ACC112 (cell line): Measurements from ENCODE around the gene PCDHGA11.

ENCODE experiments used
- H2AFZ ChIP-seq: fragments of 200-600 bp; sonication (generic); one replicate; pipeline ENCODE4 v1.6.0; 2017; ENCODE audit warnings: antibody characterized with exemption, low read length; ENCODE audit not compliant: unreplicated experiment
- H3K27ac ChIP-seq: fragments of 200-600 bp; sonication (generic); 2 replicates; pipeline ENCODE4 v1.5.1; 2014; ENCODE audit warnings: low read depth, mild to moderate bottlenecking, antibody characterized with exemption, low read length, moderate library complexity
- H3K27me3 ChIP-seq: fragments of 200-600 bp; sonication (generic); 2 replicates; pipeline ENCODE4 v1.6.1; 2014; ENCODE audit warnings: mild to moderate bottlenecking, antibody characterized with exemption, low read length, moderate library complexity, mixed read lengths; ENCODE audit not compliant: insufficient read depth
- H3K36me3 ChIP-seq: fragments of 200-600 bp; sonication (generic); 2 replicates; pipeline ENCODE4 v1.6.1; 2016; ENCODE audit warnings: mild to moderate bottlenecking, antibody characterized with exemption, low read length, moderate library complexity, mixed read lengths; ENCODE audit not compliant: insufficient read depth
- H3K4me1 ChIP-seq: fragments of 200-600 bp; sonication (generic); one replicate; pipeline ENCODE4 v1.6.1; 2016; ENCODE audit warnings: low read length, mixed read lengths; ENCODE audit not compliant: insufficient read depth, unreplicated experiment, control insufficient read depth
- H3K4me3 ChIP-seq: fragments of 200-600 bp; sonication (generic); 2 replicates; pipeline ENCODE4 v1.5.1; 2014; ENCODE audit warnings: mild to moderate bottlenecking, low read depth, low read length
- H3K79me2 ChIP-seq: fragments of 200-600 bp; sonication (generic); one replicate; pipeline ENCODE4 v1.6.0; 2016; ENCODE audit warnings: low read length; ENCODE audit not compliant: control insufficient read depth, unreplicated experiment, insufficient read depth

The PCDHGA11 gene

DNA sequence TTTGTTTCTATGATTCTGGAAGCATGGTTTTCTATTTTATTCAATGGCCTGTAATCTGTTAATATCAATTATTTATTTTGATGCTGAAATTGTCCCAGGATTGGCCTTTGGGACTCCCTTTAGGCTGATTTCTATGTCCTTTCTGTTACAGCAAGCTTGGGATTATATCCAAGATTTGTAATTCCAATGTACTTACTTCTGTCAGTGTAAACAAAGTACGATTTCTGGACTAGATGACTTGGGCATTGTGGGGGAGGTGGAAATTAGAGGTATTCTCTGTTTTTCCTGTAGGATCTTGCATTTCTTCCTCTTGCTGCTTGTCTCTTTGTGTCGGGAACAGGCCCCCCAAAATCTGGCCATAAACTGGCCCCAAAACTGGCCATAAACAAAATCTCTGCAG, 13.2 kb downstream of the PCDHGA11 start:
- no peak overlapping the region for H3K4me3 ChIP-seq
- no peaks in the 10 kb centered on the region for H3K79me2 ChIP-seq
- no peaks in the 10 kb centered on the region for H3K4me1 ChIP-seq

DNA sequence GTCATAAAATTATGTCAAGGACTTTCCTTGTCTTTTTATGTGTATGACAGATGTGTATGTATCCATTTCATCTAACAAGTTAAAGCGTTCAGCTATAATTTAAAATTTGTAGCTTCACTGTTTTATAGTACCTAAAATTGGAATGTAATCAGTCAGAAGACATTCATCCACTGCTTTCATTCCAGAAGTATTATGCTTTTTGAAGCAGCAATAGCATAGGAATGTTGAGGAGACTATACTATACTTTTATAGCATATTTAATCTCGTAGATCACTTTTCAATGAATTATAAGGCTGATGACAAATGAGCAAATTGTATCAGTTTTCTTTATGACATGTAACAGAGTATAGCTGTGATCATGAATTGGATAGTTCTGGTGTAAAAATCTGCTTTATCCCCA, 16.4 kb downstream of the PCDHGA11 start:
- Histone ChIP-seq H3K4me3 (no peak overlapping the region), H3K27ac (no peak overlapping the region), H3K4me1 (no peaks in the 10 kb centered on the region), H3K27me3 (no peaks in the 10 kb centered on the region; the same call in 1 of the 2 replicates), H2AFZ (no peak overlapping the region), H3K36me3 (no peaks in the 10 kb centered on the region), H3K79me2 (no peaks in the 10 kb centered on the region)

More for the DNA sequence above, 13.2 kb downstream of the PCDHGA11 start:
- H3K36me3 ChIP-seq = no peaks in the 10 kb centered on the region
- no peak overlapping the region for H3K27ac ChIP-seq
- no peak overlapping the region for H2AFZ ChIP-seq
- peaks cover 10% of the 10 kb centered on the region; the same call in 1 of the 2 replicates for H3K27me3 ChIP-seq

GRCh38 chr5:141439411-141440141, 18.7 kb downstream of the PCDHGA11 start:
- H3K4me1 ChIP-seq = no peaks in the 10 kb centered on the region
- H3K4me3 ChIP-seq = no peak overlapping the region
- no peak overlapping the region for H3K27ac ChIP-seq
- H3K36me3 ChIP-seq = no peaks in the 10 kb centered on the region
- H3K27me3 ChIP-seq = no peaks in the 10 kb centered on the region
- H3K79me2 ChIP-seq = no peaks in the 10 kb centered on the region
- no peak overlapping the region for H2AFZ ChIP-seq

DNA sequence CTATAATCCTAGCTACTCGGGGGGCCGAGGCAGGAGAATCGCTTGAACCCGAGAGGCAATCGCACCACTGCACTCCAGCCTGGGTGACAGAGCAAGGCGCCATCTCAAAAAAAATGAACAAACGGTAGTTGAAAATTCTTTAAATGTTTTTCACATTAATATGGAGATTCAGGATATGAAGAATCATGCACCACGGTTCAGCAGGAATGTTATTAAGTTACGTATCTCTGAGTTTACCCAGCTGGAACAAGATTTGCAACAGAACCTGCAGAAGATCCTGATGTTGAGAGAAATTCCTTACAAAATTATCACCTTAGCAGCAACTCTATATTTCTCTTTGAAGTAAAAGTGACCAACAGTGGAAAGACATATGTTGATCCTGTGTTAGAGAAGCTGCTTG, 19.5 kb downstream of the PCDHGA11 start:
- H3K4me3 ChIP-seq = no peak overlapping the region
- no peaks in the 10 kb centered on the region for H3K79me2 ChIP-seq
- H3K27me3 ChIP-seq = no peaks in the 10 kb centered on the region
- H3K27ac ChIP-seq = no peak overlapping the region
- H3K4me1 ChIP-seq = no peaks in the 10 kb centered on the region
- H2AFZ ChIP-seq = no peak overlapping the region
- H3K36me3 ChIP-seq = no peaks in the 10 kb centered on the region

GRCh38 chr5:141441571-141442170, 20.8 kb downstream of the PCDHGA11 start:
- H3K4me3 ChIP-seq = no peak overlapping the region

DNA sequence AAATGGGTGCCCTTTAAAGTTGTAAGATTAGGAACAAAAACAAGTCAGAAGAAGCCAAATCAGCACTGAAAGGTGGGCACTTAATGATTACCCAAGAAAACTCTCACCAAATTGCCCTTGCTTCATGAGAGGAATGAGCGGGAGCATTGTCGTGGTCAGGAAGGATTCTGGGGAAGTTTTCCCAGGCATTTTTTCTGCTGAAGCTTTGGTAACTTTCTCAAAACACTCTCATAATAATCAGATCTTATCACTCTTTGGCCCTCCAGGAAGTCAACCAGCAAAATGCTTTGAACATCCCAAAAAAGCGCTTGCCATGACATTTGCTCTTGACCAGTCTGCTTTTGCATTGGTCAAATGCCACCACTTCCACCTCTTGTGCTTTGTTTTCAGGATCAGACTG, 44.5 kb downstream of the PCDHGA11 start:
- Histone ChIP-seq H3K27ac (no peak overlapping the region), H3K4me1 (no peaks in the 10 kb centered on the region), H3K27me3 (no peaks in the 10 kb centered on the region), H3K79me2 (no peaks in the 10 kb centered on the region), H3K4me3 (no peak overlapping the region), H3K36me3 (no peaks in the 10 kb centered on the region), H2AFZ (no peak overlapping the region)

More at GRCh38 chr5:141441571-141442170, 20.8 kb downstream of the PCDHGA11 start:
- no peaks in the 10 kb centered on the region for H3K79me2 ChIP-seq
- no peaks in the 10 kb centered on the region for H3K27me3 ChIP-seq
- no peak overlapping the region for H2AFZ ChIP-seq
- no peak overlapping the region for H3K27ac ChIP-seq
- H3K4me1 ChIP-seq = no peaks in the 10 kb centered on the region
- no peaks in the 10 kb centered on the region for H3K36me3 ChIP-seq
